GM15510 (cell line): ENCODE measurements around the gene ST3GAL5.

Experiments
- POLR2A ChIP-seq: IDR thresholded peaks from 3 replicates; pipeline ENCODE4 v1.6.1; 2011; ENCODE audit warnings: borderline replicate concordance; ENCODE audit not compliant: insufficient read length; ENCODE audit errors: extremely low read depth

Gene ST3GAL5

DNA sequence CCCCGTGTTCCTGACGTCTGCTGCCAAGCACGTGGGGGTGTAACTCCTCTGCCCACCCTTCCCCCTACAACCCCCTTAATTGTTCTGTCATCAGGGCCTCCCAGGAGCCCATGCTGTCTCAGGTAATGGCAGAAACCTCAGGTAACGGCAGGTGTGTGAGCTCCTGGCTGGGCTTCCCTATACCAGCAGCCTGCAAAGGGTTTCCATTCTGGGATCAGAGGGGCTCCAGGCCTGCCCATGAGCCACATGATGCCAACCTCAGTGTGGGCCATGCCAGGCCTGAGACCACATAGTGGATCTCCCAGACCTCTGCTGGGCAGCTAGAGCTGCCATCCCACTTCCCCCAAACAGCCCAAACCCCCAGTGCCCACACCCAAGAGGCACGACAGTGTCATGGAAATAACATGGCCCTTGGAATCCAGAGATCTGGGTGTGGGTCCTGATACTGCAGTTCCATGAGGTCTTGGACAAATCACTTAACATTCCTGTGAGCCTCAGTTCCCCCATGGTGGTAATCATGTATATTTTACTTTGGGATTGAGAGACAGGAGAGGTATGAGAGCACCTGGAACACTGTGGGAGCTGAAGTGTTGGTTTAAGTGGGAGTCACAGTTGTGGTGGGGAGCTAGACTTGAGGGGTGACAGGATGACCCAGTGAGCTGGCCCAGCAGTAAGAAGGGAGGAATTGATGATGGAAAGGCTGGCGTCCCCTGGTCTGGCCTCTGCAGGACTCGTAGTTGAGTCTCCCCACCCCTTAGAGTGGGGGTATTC lies 75.4 kb downstream of the ST3GAL5 start:
- TF ChIP-seq POLR2A, result no peak

DNA sequence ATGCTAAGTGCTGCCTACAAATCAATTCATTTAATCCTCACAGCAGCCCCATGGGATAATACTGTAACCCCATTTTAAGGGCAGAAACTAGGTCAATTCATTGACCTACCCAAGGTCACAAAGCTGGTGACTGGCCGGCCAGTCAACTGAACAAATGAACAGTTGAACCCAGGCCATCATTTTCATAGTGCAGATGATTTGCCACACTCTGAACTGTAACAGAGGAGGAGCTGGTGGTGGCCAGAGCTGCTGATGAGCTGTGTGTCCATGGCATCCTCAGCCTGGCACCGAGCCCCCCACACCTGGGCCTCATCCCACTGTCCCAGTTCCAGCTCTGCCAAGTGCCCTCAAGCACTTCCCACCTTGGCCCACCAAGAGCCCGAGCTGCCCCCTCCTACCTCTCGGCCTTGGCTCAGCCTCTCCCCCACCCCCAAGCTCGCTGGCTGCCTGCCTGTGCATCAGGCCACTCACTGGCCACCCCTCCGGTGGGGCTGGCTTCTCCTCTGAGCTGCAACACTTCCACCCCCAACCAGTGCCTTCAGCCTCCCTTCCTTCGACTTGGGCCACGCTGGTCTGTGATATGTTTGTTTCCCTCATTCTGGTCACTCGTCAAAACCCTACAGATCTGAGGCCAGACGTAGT lies 76.6 kb downstream of the ST3GAL5 start:
- TF ChIP-seq POLR2A, result no peak

DNA sequence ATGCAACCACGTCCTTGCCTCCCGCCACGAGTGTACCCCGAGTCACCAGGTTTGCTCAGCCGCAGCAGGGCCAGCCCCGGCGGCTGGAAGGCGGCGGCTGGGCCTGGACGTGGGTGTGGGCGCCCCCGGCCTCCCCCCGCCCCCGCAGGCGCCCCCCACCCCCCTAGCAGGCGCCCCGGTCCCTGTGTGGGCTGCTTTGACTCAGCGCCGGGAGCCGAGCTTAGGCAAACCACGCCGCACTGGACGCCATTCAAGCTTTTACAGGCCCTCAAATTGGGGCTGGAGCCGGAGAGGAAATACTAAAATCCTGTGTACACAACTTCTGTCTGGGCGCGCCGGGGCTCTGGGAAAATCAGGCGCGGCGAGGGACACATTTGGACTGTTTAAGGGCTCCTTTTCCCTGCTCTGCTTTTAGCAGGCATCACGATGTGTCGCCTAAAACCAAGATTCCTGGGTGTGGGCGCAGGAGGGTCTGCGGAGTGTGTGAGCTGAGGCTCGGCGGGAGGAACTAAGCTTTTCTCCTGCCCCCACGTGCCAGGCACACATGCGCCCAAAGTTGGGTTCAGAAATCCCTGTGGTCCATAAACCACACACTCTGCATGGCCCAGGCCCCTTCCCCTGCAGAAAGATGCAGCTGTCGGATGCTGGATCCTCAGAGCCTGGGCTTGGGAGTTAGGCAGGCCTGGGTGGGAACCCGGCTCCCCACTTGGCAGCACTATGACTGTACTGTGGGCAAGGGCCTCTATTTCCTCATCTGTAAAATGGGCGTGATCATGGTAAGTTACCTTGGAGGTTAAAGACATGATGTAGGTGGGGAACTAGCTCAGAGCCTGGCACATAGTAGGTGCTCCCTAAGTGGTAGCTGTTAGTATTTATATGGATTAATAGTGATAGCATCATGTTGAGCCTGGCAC lies 77.4 kb downstream of the ST3GAL5 start:
- TF ChIP-seq POLR2A, result no peak

DNA sequence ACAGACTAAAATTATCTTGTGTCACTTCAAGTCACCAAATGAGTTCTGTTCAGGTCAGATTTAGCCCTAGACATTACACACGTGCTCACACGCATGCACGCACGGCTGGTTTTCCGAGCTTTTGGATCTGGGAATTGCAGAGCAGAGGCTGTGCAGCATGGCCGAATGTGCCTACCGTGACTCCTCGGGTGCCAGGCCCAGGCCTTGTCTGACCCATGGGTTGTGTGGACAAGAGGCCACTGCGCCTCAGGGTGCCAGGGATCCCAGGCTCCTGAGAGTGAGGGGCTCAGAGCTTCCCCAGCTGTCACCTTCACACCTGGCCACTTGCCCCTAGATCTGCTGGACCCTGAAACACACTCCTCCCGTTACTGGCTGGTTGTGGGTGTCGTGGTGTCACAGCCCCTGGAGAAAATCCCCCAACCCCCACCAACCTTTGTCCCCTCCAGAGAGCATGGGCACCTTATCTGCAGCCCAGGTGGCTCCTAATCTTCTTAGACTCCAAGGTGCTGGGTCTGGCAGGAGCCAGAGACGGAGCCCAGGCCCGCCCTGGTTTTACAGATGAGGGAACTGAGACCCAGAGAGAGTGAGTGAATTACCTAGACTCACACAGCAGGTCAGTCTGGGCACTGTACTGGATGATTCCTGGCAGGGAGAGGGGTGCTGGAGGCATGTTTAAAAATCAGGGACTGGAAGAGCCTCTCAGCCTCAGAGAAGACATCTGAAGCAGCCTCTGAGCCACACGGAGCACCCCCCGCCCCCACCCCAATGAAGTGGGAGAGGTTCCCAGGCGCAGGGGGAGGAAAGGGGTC lies 78.2 kb downstream of the ST3GAL5 start:
- no peak for TF ChIP-seq POLR2A

DNA sequence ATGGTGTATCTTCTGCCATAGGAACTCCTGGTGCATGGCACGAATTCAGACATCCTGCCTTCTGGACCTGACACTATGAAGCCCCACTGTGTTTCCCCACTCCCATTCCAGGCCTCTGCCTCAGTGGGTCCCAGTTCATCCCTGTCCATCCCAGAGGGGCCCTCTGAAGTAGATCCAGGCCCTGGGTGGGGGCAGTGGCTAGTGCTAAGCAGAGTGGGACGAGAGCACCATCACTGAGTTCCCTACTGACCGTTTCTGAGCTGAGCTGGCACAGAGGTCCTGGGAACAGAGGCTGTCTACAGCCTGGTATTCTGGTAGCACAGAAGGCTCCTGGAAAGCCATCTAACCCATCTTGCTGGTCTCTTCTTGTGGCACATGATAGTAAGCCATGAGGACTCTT lies 81.0 kb downstream of the ST3GAL5 start:
- TF ChIP-seq POLR2A, result no peak

DNA sequence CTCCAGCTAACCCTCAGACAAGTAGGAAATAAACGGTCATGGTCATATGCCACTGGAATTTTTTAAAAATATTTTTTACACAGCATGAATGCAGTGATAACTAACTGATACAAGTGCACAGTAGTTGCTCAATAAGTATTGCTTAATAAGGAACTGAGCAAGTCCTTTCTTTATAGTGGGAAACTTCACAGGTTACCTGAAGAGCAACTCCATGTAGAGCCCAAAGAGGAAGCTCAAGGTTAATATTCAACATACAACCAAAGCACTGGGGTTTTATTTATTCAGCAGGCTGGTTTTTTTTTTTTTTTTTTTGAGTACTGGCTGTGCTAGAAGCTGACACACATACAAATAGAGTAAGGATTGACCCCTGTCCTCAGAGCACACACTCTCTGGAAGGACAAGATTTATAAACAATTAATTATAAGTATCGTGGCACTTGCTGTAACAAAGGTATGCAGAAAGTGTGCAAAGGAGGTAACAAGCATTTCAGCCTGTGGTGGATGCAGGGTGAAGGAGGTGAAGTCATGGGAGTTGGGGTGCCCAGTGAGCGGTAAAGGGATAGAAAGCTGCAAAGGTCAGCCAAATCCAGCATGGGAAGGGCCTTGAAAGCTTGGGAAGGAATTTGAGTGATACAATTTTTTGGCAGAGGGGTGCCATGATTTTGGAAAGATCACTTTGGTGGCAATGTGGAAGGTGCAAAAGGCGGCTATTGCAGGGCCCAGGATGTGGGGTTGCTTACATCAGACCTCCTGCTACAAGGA lies 82.3 kb downstream of the ST3GAL5 start:
- no peak for TF ChIP-seq POLR2A

DNA sequence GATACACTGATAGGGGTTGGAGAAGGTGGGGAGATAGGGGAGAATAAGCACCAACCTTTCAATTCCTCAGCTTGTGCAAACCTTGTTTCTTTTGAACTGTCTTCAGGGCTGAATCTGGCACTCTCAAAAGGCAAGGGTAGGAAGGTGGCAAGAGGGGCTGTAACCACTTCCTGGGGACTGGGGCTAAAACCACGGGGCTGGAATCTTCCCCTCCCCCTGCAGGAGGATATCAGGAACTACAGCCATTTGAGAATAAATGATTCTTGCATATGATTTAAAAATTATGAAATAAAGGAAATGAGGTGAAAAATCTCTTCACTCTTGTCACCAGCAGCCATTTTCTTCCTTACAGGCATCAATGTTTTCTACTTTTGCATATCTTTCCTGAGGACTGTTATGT lies 84.2 kb downstream of the ST3GAL5 start:
- TF ChIP-seq POLR2A, result no peak

DNA sequence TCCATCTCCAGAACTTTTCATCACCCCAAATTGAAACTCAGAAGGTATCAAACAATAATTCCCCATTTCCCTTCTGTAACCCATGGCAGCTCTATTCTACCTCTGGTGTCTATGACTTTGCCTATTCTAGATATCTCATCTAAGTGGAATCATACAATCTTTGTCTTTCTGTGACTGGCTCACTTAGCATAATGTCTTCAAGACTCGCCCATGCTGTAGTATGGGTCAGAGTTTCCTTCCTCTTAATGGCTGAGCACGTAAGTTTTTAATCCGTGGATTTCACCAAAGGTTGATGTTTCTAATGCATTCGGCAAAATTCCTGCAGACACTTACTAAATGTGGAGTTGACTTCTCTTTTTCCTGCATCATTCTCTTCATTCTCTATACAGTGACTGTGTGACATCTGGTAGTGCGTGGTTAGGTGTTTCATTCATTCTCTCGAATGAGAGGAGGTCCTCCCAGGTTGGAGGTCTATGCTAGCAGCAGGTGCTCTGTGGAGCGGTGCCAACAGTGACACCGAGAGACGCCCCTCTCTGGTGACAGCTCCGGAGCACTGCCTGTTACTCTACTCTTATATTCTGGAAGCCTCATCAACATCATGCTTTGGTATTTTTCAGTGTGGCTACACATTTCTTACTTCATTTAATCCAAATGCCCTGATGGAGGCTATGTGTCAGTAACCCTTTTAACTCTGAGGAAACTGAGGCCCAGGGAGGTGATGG lies 84.9 kb downstream of the ST3GAL5 start:
- no peak for TF ChIP-seq POLR2A

DNA sequence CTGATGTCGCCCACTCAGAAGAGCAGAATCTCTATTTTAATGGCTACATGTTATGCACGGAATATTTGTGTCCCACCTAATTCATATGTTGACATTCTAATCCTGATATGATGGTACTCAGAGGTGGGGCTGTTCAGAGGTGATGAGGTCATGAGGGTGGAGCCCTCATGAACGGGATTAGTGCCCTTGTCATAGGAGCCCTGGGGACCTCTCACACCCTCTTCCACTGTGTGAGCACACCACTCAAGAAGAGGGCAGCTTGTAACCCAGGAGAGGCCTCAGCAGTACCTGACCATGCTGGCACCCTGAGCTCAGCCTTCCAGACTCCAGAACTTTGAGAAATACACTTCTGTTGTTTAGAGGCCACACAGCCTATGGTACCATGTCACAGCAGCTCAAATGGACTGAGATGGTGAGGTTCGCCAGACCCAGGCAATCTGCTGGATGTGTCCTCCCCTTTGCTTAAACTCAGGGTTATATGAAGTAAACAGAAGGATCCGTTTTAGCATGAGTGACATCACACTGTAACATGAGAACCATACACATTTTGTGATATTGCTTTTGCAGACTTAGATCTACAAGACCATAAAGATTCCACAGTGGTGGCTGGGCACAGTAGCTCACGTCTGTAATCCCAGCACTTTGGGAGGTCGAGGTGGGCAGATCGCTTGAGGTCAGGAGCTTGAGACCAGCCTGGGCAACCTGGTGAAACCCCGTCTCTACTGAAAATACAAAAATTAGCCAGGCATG lies 86.3 kb downstream of the ST3GAL5 start:
- TF ChIP-seq POLR2A, result no peak

DNA sequence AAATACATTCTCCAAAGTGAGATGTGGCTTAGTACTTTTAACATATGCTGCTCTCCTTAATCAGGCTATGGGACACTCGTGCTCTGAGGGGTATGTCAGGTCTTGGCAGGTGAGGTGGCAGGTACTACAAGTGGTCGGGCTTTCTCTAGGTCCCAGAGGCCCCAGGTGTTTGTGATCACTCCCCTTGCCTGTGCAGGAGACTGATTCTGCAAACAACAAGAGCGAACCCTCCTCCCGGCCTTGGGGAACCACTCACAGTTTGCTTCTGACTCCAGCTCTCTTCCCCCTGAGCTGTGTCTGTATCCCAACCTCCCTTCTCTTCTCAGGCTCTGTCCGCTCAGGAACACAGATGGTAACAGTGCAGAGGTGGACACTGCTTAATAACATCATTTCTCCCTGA lies 86.9 kb downstream of the ST3GAL5 start:
- TF ChIP-seq POLR2A, result no peak

DNA sequence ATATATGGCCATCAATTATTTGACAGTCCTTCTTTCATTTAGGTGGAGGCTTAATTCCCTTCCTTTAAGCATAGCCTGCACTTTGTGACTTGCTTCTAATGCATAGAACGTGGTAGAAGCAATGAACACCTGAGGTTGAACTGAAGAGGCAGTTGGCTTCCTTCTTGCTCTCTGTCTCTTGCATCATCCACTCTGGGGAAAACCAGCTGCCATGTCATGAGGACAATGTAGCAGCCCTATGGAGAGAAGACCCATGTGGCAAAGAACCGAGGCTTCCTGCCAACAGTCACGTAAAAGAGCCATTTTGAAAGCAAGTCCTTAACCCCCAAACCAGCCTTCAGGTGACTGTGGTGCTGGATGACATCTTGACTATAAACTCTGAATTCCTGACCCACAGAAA lies 88.2 kb downstream of the ST3GAL5 start:
- no peak for TF ChIP-seq POLR2A

DNA sequence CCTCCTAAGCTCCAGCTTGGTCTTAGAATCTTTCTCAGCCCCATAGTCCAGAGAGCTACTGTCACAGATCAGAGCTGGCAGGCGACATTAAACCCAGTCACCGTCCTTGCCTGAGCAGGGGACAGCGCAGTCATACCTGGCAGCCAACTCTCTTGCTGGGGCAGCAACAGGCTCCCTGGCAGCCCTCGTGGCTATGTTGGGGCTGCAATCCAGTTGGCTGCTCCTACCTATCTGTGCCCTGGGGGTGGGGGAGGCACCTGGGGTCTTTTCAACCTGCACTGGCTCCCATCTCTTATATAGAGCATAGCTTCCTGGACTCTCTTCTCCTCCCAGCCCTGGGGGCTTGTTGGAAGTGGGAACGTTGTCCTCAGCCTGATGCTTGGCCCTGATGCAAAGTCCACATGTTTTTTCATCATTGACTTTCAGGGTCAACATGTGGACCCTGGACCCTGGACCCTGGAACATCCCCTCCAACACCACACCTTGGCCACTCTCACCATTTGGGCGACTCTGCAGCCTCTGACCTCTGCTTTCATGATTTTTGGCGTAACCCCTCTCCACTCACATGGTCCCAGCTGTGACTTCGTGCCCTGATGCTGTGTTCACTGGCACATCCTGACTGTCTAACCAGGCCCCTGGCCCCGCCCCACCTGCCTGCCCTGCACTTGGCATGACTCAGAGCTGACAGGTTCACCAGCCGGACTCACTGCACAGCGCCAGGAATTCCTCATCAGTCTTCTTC lies 89.4 kb downstream of the ST3GAL5 start:
- no peak for TF ChIP-seq POLR2A

DNA sequence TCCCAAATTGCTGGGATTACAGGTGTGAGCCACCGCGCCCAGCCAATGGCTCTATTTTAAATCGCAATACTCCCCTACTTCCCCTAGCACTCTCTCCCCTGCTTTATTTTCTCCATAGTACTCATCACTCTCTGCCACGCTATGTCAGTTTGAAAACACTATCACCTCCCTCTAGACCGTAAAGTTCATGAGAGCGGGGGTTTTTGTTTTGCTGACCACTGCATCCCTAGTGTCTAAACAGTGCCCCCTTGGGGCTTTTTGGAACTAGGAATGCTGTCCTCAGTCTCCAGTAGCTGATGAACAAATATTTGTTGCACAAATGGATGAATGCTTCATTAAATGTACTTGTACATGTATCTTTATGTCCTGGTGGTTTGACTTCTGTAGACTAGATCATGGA lies 90.9 kb downstream of the ST3GAL5 start:
- no peak for TF ChIP-seq POLR2A

DNA sequence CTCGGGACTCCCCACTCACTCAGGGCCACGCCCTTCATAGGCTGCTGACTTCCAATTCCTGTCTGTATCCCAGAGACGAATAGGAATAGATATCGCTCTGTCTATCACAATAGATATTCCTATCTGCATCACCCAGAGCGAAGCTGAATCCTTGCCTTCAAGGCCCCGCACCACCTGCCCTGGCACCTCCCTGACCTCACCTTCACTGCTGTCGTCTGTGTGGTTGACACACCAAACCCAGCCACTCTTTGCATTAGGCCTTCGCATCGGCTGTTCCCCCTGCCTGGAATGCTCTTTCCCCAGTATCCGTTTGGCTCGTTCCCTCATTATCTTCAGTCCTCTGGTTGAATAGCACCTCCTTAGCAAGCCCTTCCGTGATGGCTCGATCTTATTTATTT lies 91.5 kb downstream of the ST3GAL5 start:
- TF ChIP-seq POLR2A, result no peak
